Measurements from ENCODE around the gene NFRKB. TPM values are rescaled to one million over a fixed set of nuclear protein-coding genes. Genes with fewer than 3 reads are reported as not detected.

NFRKB gene
- polyA plus RNA-seq, 1 donor from 2014 or later: 26.7 TPM

DNA sequence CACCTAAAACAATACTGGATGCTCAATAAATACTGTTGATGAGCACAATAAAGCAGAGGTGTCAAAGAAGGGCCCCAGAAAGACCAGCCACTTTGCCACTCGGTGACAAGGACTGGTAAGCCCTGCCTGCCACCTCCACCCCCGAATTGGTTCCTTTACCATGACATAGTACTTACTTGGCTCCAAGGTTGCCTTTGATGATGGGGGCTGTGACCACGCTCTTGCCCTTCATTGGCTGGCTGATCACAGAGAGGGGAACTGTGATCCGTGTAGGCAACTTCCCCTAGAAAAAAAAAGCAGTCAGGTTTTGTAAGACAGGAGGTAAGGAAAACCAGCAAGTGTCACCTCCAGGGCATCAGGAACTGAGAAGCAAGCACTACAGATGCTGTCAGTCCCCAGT, 29.7 kb downstream of the NFRKB start:
- Histone ChIP-seq H3K79me2 (replicated peaks; ENCODE audit: insufficient read depth, low read length) (no peaks in the 10 kb centered on the region), H3K36me3 (ENCODE audit: insufficient read depth, low read length) (peaks cover 11% of the 10 kb centered on the region)
- no peak for TF ChIP-seq EP300 (conservative IDR thresholded peaks at IDR 0.05; ENCODE audit: poor library complexity, severe bottlenecking)
- TF ChIP-seq POLR2AphosphoS5 (IDR thresholded peaks at IDR 0.05): no peak
- no peak for TF ChIP-seq RAD21 (conservative IDR thresholded peaks at IDR 0.05)
- TF ChIP-seq CTCF (IDR thresholded peaks at IDR 0.05; ENCODE audit: poor library complexity, severe bottlenecking): no peak
- no peak for TF ChIP-seq MXI1 (conservative IDR thresholded peaks at IDR 0.05; ENCODE audit: poor library complexity, severe bottlenecking)
- TF ChIP-seq REST (IDR thresholded peaks at IDR 0.05; ENCODE audit: borderline replicate concordance): no peak
- TF ChIP-seq TAF1 (IDR thresholded peaks at IDR 0.05; ENCODE audit: low read depth): no peak
- TF ChIP-seq SMC3 (conservative IDR thresholded peaks at IDR 0.05; ENCODE audit: poor library complexity): no peak
- TF ChIP-seq EZH2 (IDR thresholded peaks at IDR 0.05; ENCODE audit: borderline replicate concordance, insufficient read depth, low read length, poor library complexity, severe bottlenecking): no peak

DNA sequence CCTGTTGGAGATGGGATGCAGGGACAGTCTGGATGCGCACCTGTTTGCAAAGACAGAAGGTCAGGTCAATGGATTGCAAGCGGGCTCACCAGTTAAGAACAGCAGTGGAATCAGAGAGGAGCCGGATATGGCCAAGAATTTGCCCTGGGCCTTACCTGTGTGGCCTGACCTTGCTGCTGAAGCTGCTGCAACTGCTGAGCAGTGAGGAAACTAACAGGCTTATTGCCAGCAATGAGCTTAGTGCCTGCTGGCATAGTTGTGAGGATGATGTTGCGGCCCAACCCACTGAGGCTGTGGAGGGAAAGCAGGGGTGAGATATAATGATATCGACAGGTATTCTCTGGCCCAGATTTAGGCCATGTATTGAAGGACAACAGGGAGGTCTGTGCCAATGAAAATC, 30.6 kb downstream of the NFRKB start:
- H3K4me3 ChIP-seq (ENCODE audit: low read length): no peak overlapping the region
- no peaks in the 10 kb centered on the region for H3K27me3 ChIP-seq (ENCODE audit: insufficient read depth, low read depth, low read length)
- H3K79me2 ChIP-seq (replicated peaks; ENCODE audit: insufficient read depth, low read length): no peaks in the 10 kb centered on the region
- no peak overlapping the region for H3K4me2 ChIP-seq (ENCODE audit: low read length)
- no peaks in the 10 kb centered on the region for H3K9me2 ChIP-seq (ENCODE audit: insufficient read depth, low read length)
- H3K27ac ChIP-seq (ENCODE audit: low read length): no peak overlapping the region
- H4K20me1 ChIP-seq (ENCODE audit: insufficient read depth): no peaks in the 10 kb centered on the region
- TF ChIP-seq CTCF (IDR thresholded peaks at IDR 0.05; ENCODE audit: poor library complexity, severe bottlenecking) (no peak), SMC3 (conservative IDR thresholded peaks at IDR 0.05; ENCODE audit: poor library complexity) (no peak), TAF1 (IDR thresholded peaks at IDR 0.05; ENCODE audit: low read depth) (no peak), RAD21 (conservative IDR thresholded peaks at IDR 0.05) (no peak), REST (IDR thresholded peaks at IDR 0.05; ENCODE audit: borderline replicate concordance) (no peak), POLR2AphosphoS5 (IDR thresholded peaks at IDR 0.05) (no peak), MXI1 (conservative IDR thresholded peaks at IDR 0.05; ENCODE audit: poor library complexity, severe bottlenecking) (no peak), EZH2 (IDR thresholded peaks at IDR 0.05; ENCODE audit: borderline replicate concordance, insufficient read depth, low read length, poor library complexity, severe bottlenecking) (no peak), EP300 (conservative IDR thresholded peaks at IDR 0.05; ENCODE audit: poor library complexity, severe bottlenecking) (no peak)
- no peak overlapping the region for H3K9ac ChIP-seq (ENCODE audit: low read length)
- no peaks in the 10 kb centered on the region for H3K9me3 ChIP-seq (ENCODE audit: low read length)
- no peaks in the 10 kb centered on the region for H3F3A ChIP-seq (ENCODE audit: insufficient read depth, low read length, poor library complexity, severe bottlenecking)
- peaks cover 8% of the 10 kb centered on the region for H3K36me3 ChIP-seq (ENCODE audit: insufficient read depth, low read length)
- H2AFZ ChIP-seq (ENCODE audit: low read depth, low read length): no peak overlapping the region

More for the DNA sequence above, 29.7 kb downstream of the NFRKB start:
- Histone ChIP-seq H3K4me2 (ENCODE audit: low read length) (no peak overlapping the region), H3F3A (ENCODE audit: insufficient read depth, low read length, poor library complexity, severe bottlenecking) (no peaks in the 10 kb centered on the region), H3K9me3 (ENCODE audit: low read length) (no peaks in the 10 kb centered on the region), H3K27me3 (ENCODE audit: insufficient read depth, low read depth, low read length) (no peaks in the 10 kb centered on the region), H3K9me2 (ENCODE audit: insufficient read depth, low read length) (no peaks in the 10 kb centered on the region), H3K4me3 (ENCODE audit: low read length) (no peak overlapping the region), H3K27ac (ENCODE audit: low read length) (no peak overlapping the region), H2AFZ (ENCODE audit: low read depth, low read length) (no peak overlapping the region), H3K9ac (ENCODE audit: low read length) (no peak overlapping the region), H4K20me1 (ENCODE audit: insufficient read depth) (no peaks in the 10 kb centered on the region)
